Upper lobe of right lung (tissue), 1 donor: Measurements from ENCODE around the gene GLE1. TPM values are rescaled to one million over a fixed set of nuclear protein-coding genes. Genes with fewer than 3 reads are reported as not detected.

Source experiments
- ATAC-seq: fragments of 200-7000 bp; cut with Tn5 transposase; one replicate; pipeline ENCODE4 v1.9.1; 2020; ENCODE audit warnings: mild to moderate bottlenecking, moderate library complexity
- DNase-seq: peaks from one replicate; pipeline ENCODE4 v3.0.0-alpha.2; 2020
- H3K27ac ChIP-seq: fragments of 200-600 bp; one replicate; pipeline ENCODE4 v1.8.0; 2022
- H3K27me3 ChIP-seq: fragments of 200-600 bp; one replicate; pipeline ENCODE4 v1.8.0; 2022; ENCODE audit warnings: mild to moderate bottlenecking
- H3K36me3 ChIP-seq: fragments of 200-600 bp; one replicate; pipeline ENCODE4 v1.8.0; 2022
- H3K4me1 ChIP-seq: fragments of 200-600 bp; one replicate; pipeline ENCODE4 v1.8.0; 2022
- H3K4me3 ChIP-seq: fragments of 200-600 bp; one replicate; pipeline ENCODE4 v1.8.0; 2022; ENCODE audit warnings: mild to moderate bottlenecking
- H3K9me3 ChIP-seq: fragments of 200-600 bp; one replicate; pipeline ENCODE4 v1.8.0; 2022
- intact Hi-C: fragments of 100-400 bp; cut with DNase I; formaldehyde crosslinking; loops from one replicate; pipeline ENCODE4 v1.11.0; 2022
- total RNA-seq: library from RNA; stranded (reverse); fragmentation: NEBNext Ultra II Directional; extraction: Animal tissue kit (Norgen Biotek cat#: 25700); gene quantifications from one replicate; pipeline ENCODE4 v1.2.1, GENCODE V29; 2021
- TF ChIP-seq, protein P1 (sequence below): fragments of 200-600 bp; IDR thresholded peaks from one replicate; pipeline ENCODE4 v1.8.0; 2022; ENCODE audit warnings: antibody characterized with exemption
- donor health status: DM: no; HTN: yes; CAD: no; lungs with severe emphysema.

Gene GLE1
- total RNA-seq, 1 donor from 2014 or later = 21.8 TPM

DNA sequence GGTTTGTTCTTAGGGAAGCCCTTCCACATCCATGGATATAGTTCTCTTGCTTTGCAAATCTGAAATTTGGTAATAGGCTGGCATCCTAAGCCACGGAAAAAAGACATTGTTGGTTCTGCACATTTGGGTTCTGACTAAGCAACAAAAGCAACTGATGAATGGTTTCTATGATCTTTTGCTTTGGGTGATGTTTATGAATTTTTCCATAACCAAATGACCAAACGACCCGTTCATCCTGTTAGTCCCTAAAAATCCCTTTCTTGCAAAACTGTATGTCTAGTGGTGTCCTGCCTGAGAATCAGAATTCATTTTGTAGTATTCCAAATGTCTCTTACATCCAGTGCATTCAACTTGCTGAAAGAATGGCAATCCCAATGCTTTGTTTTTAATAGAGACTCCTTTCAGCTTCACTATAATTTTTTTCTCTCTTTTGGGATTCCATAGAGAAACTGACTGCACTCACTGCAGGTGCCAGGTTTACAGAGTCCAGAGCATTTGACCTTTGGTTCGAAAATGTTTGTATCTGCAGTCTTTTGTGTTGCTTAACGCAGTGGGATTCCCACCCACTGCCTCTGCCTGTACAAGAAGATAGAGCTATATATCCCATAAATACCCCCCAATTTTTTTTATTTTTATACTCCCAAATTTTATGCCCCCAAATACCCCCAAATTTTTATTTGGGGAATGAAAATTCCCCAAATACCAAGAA, 52.6 kb downstream of the GLE1 start:
- Histone ChIP-seq H3K27ac (no peak overlapping the region), H3K4me1 (peaks cover 68% of the 10 kb centered on the region)

DNA sequence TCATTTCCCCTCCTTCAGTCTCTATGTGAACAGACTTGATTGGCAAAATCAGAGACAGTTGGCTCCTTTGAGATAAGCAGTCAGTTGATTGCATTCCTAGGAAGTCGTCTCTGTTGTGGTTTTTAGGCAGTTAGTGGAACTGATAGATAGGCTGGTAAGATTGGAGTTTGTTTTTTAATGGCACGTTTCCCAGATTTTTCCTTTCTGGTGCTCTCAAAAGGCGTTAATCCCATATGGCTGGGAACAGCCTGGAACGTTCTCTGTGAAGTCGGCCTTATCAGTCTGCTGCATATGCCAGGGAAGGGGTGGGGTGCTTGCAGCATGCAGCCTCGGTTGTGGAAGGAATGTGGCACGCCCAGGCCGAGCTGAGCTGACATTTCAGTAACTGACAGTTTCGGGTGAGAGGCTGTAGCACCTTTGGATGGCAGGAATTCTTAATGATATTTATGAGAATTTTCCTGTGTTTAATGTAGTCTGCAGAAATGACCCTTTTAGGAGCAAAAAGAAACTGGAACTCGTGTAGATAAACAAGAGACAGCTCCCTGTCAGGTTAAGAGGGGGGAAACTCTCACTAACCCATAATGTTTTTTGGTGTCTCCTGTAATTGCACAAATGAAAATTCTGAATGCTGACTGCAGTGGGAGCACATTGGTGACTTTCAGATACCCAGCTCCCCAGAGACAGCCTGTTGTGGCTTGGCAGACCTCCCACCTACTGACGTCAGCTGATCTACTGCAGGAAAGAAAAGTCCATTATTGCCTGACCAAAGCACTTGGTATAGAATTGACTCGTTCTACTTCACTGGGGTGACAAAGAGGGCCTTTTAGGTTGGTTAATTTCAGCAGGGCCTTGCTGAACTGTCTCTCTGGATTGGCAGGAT, 54.2 kb downstream of the GLE1 start:
- ATAC-seq (peak; percentile 93), DNase-seq (peak; percentile 78)
- intact Hi-C loops = no loop called here
- Histone ChIP-seq H3K4me3 (peak overlapping the region; percentile 21), H3K36me3 (peaks cover 6% of the 10 kb centered on the region), H3K9me3 (no peaks in the 10 kb centered on the region), H3K27me3 (no peaks in the 10 kb centered on the region), H3K4me1 (peaks cover 70% of the 10 kb centered on the region), H3K27ac (peak overlapping the region; percentile 73)
- TF ChIP-seq, protein P1, sequence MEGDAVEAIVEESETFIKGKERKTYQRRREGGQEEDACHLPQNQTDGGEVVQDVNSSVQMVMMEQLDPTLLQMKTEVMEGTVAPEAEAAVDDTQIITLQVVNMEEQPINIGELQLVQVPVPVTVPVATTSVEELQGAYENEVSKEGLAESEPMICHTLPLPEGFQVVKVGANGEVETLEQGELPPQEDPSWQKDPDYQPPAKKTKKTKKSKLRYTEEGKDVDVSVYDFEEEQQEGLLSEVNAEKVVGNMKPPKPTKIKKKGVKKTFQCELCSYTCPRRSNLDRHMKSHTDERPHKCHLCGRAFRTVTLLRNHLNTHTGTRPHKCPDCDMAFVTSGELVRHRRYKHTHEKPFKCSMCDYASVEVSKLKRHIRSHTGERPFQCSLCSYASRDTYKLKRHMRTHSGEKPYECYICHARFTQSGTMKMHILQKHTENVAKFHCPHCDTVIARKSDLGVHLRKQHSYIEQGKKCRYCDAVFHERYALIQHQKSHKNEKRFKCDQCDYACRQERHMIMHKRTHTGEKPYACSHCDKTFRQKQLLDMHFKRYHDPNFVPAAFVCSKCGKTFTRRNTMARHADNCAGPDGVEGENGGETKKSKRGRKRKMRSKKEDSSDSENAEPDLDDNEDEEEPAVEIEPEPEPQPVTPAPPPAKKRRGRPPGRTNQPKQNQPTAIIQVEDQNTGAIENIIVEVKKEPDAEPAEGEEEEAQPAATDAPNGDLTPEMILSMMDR = no peak

More for the DNA sequence above, 52.6 kb downstream of the GLE1 start:
- Histone ChIP-seq H3K9me3 (no peaks in the 10 kb centered on the region), H3K36me3 (peaks cover 2% of the 10 kb centered on the region), H3K4me3 (no peak overlapping the region), H3K27me3 (no peaks in the 10 kb centered on the region)
- intact Hi-C loops = no loop called here
- ATAC-seq (no peak), DNase-seq (no peak)
- TF ChIP-seq, protein P1 = no peak

DNA sequence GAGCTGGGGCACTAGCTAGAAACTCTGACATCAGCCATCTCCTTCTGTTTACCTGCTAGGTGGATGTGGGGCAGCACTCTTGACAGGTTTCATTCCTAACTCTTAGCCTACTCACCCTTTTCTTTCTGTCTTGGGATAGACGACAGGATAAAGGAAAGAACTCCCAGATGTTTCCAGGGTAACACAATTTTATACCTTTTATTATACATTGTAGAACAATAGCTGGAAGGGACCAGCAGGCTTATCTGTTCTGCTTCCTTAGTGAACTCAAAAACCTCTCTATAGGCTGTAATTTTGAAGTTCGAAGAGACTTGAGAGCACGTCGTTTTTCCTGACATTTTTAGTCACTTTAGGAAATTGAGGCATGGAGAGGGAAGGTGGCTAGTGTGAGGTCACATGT, 61.1 kb downstream of the GLE1 start:
- ATAC-seq = no peak
- TF ChIP-seq, protein P1 = no peak

DNA sequence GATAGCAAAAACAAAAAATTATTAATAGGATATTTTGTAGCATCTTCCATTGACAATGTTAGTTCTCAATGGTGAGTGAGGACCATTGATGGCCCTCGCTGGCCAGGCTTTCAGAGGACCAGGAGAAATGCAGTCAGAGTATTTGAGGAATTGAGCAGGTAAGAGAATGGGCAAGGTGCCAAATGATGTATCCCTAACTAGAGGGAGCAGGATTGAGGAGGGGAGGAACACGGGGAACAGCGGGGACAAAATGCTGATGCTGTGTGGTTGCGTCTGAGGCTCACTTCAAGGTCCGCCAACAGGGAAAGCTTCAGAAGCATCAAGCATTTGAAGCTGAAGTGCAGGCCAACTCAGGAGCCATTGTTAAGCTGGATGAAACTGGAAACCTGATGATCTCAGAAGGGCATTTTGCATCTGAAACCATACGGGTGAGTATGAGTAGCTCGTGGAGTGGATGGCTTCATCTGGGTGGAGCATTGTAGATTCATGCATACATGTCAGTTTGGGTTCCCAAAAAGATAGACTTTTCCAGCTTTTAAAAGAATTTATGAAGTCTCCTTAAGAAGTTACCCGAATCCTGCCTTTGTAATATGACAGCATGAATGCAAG, 64.1 kb downstream of the GLE1 start:
- no peak for DNase-seq
- no peak overlapping the region for H3K4me3 ChIP-seq
- no peak for ATAC-seq
- no peaks in the 10 kb centered on the region for H3K27me3 ChIP-seq
- H3K36me3 ChIP-seq = peaks cover 66% of the 10 kb centered on the region
- TF ChIP-seq, protein P1 = no peak
- H3K9me3 ChIP-seq = no peaks in the 10 kb centered on the region
- H3K27ac ChIP-seq = no peak overlapping the region
- intact Hi-C loops = no loop called here
- peaks cover 9% of the 10 kb centered on the region for H3K4me1 ChIP-seq

More for the DNA sequence above, 61.1 kb downstream of the GLE1 start:
- Histone ChIP-seq H3K27ac (no peak overlapping the region), H3K27me3 (no peaks in the 10 kb centered on the region), H3K4me3 (no peak overlapping the region), H3K36me3 (peaks cover 46% of the 10 kb centered on the region), H3K4me1 (peaks cover 20% of the 10 kb centered on the region), H3K9me3 (no peaks in the 10 kb centered on the region)
- intact Hi-C loops = no loop called here
- no peak for DNase-seq

DNA sequence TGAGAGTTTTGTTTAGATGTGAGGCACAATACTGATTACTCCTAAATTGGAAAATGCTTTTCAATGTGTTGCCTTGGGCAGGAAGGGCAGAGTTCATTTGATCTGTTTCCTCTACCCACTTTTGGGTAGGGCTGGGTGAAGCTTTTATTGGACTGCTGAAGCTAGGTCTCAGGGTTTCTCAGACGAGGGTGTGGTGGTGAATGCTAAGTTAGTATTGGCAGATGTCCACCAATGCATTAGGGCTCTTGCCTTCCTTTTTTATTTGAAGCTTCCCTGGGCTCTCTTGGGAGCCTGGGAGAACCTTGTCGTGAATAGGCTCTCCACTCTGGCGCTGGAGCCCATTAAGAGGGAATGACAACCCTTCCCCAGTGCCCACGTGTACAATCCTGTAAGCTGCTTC, 71.0 kb downstream of the GLE1 start:
- H3K27ac ChIP-seq = peak overlapping the region; percentile 13
- H3K9me3 ChIP-seq = no peaks in the 10 kb centered on the region

More for the DNA sequence above, 71.0 kb downstream of the GLE1 start:
- Histone ChIP-seq H3K4me1 (peaks cover 6% of the 10 kb centered on the region), H3K36me3 (peaks cover 97% of the 10 kb centered on the region), H3K4me3 (no peak overlapping the region), H3K27me3 (no peaks in the 10 kb centered on the region)
- intact Hi-C loops = no loop called here
- TF ChIP-seq, protein P1 = no peak
- no peak for DNase-seq
- peak; percentile 51 for ATAC-seq
